NCI-H460 (cell line): ENCODE results near the gene ANKRD29. TPM values are rescaled to one million over a fixed set of nuclear protein-coding genes. Genes with fewer than 3 reads are reported as not detected.
"Not testable (repeated sequence)": the region's sequence is repeated elsewhere in the genome, so short reads cannot be mapped to it uniquely, and the experiment has no call there.

Source experiments
- DNase-seq: peaks from one replicate; pipeline ENCODE4 v3.0.0-alpha.2; 2016; ENCODE audit warnings: low read depth; ENCODE audit errors: extremely low read depth
- total RNA-seq: library from RNA; depleted of rRNA; stranded (reverse); fragments of >200 nt; shearing (Covaris generic); gene quantifications from 2 replicates; pipeline ENCODE4 v1.2.3, GENCODE V29; 2014

ANKRD29 gene
- total RNA-seq, 1 experiment from 2014 or later, result 7.4 TPM

DNA sequence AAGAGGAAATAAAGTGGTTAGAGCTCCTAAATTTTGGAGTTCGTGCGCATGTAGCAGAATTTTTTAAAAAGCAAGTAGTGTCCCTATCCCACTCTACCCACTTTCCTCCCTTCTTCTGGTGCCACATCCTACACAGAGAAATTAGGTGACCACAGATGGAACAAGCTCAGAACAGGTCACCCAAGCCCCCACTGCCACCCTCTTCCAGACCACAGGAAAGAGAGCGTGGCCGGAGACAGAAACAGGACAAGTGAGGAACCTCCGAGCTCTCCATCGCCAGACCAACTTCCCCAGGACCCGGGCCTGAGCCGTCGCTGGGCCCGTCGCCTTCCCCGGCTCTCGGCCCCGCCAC is 76.8 kb downstream of the ANKRD29 start:
- no peak for DNase-seq

DNA sequence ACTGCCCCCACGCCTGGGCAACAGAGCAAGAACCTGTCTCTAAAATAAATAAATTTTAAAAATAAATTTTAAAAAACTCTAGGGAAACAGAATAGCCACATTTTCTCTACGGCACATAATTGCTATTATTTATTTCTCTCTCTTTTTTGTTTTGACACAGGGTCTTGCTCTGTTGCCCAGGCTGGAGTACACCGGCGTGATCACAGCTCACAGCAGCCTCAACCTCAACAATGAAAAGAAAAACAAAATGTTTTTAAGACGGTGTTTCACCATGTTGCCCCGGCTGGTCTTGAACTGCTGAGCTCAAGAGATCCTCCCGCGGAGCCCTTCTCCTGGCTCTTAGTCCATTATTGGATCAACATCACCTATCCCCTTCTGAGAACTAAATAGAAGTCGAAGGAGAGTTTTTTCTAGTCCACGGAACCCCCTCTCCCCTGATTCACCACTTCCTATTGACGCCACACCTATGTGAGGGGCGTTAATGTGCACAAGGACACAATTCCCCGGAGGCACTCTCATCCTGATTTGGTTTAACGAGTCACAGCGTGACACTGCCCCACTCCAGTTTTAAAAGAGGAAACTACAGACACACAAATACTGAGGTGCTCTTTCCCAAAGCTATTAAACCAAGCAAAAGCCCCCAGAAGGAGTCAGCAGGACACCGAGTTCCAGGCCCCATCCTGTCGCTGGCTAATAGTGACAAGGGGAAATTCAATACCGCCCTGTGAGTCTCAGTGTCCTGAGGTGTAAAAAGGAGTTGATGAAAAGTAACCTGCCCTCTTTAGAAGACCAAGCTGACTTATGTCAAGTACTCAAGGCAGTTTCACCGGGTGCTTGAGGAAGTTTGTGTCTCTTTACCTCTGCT is 77.5 kb downstream of the ANKRD29 start:
- no peak for DNase-seq

DNA sequence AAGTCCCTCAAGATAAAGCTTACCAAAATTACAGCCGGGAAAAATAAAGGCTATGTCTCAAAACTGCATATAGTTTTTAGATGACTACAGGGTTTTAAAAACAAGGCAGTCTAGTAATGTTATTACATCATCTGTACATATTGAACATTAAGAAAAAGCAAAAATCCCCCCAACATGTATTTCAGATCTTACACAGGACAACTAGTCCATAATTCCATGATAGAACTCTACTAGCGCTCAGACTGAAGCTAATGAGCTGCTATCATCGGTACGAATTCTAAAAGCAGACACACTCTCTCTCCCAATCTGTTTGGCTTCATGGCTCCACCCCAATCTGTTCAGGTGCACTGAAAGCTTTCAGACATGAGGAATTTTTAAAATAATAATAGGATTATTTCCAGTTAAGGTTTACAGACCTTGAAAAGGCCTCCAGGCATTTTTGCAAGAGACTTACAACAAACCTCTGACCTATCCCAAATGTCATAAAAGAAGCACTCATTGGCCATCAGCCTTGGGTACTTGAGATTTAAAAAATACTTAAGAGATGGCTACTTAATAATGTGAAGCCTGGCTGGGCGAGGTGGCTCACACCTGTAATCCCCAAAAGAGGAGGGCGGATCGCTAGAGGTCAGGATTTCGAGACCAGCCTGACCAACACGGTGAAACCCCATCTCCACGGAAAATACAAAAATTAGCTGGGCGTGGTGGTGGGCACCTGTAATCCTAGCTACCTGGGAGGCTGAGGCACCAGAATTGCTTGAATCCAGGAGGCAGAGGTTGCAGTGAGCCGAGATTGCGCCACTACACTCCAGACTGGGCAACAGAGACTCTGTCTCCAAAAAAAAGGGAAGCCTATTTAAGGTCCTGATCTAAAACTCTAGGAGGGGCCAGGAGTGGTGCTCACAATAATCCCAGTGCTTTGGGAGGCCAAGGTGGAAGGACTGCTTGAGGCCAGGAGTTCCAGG is 78.4 kb downstream of the ANKRD29 start:
- no peak for DNase-seq

DNA sequence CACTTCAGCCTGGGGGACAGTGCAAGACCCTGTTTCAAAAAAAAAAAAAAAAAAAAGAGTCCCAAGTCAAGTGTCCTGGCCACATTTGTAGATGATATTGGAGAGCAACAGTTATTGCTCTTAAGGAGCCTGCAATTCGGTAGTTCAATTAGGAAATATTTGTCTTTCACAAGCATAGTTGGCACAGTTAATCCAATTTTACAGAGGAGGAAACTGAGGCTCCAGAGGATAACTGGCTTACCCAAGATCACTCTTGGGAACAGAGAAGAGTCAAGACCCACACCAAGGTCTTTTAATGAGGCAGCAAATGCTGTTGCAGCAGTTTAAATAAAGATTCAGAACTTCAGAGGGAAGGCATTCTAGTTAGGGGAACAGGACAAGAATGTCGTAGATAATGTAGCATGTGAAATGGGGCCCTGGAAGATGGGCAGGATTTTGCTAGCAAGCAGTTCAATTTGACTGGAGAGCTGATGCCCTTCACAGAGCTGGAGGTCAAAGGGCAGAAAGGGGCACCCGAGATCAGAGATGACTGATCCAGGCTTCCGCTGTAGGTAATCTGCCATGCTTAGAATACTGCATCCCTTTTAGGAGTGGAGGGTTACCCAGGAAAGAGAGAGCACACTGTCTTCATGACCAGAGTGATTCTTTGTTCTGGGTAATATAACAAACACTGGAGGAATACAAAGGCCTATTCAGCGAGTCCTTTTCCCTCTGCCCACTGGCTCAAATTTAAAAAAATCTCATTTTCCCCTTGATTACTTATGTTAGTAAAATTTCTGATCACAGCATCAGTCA is 79.4 kb downstream of the ANKRD29 start:
- DNase-seq, result no peak

DNA sequence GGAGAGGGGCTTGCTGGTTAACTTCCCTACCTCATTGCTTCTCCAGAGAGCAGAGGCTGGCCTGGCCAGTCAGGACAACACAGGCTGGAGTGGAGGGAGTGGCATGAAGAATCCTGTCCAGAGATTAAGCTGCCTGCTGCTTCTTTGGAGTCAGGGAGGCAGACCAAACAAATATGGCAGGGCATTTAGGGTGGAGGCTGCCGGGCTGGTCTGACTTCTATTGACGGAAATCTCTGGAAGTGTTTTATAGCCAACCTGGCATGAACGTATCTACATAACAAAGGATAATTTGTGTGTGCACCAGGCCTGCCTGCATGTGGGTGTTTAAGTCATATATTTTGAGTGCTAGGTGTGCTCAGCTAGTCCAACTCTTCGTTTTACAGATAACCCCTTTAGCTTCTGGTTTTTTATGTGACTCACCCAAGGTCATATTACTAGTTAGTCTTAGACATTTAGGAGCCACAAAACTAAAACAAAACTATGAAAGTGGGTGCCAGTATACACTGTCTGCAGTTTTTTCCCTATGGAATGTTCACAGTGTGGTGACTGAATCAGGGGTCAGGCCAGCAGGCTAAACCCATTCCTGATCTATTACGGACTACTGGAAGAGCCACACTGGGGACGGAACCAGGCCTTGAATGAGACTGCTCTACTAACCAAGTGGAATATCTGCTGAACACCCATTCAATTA is 81.9 kb downstream of the ANKRD29 start:
- DNase-seq, result no peak

DNA sequence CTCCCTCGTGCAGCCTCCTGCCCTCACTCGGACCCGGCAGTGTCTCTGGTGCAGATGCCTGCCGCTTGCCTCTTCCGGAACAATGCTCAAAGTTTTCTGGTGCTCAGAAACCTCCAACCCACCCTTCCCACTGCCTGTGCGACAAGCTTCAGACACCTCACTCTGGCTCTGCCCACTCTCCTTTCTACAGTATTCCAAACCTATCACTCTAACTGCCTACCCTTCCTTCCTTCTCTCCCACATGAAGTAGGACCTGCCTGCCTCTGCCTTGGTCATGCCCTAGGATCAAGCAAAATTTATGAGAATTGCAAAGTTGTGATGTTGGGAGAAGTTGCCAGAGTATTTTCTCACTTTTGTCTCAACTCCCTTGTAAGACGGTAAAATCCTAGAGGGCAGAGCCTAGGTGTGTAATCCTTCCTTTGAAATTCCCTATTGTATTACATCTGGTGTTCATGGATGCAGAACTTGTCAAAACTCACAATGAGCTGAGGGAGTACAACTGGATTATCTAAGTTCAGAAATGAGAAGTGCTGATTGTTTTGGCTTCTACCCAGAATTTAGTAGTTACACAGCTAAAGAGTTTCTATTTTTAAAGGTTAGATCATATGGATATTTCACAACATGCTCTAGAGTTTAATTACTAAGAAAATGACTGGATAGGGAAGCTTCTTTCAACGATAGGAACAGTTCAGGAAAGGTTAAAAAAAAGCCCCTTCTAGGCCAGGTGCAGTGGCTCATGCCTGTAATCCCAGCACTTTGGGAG is 83.6 kb downstream of the ANKRD29 start:
- no peak for DNase-seq

DNA sequence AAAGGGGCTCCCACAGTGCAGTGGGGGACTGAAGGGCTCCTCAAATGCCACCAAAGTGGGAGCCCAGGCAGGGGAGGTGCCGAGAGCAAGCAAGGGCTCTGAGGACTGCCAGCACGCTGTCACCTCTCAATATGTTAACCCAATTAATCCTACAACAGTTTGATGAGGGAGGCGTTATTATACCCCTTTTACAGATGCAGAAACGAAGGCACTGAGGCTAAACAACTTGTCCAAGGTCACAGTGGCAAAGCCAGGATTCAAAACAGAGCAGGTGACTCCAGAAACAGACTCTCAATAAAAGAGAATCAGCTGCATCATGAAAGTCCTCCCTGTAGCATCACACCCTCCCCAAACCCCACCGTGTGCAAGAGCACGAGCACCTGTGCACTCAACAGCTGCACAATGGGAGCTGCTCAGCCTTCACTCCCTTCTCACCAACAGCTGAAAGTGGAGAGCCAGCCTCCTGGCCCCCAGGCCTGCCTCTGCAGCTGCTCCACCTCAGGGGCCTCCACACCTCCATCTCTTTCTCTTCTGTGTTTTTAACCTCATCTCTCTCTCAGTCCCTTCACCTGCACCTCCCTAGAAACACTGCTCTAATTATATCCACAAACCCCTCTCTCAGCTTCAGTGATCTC is 84.5 kb downstream of the ANKRD29 start:
- no peak for DNase-seq

DNA sequence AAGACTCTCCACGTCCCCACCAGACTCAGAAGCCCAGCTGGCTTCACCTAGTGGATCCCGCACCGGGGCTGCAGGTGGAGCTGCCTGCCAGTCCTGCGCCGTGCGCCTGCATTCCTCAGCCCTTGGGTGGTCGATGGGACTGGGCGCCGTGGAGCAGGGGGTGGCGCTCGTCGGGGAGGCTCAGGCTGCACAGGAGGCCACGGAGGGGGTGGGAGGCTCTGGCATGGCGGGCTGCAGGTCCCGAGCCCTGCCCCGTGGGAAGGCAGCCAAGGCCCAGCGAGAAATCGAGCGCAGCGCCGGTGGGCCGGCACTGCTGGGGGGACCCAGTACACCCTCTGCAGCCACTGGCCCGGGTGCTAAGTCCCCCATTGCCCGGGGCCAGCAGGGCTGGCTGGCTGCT is 85.2 kb downstream of the ANKRD29 start:
- not testable (repeated sequence) for DNase-seq

DNA sequence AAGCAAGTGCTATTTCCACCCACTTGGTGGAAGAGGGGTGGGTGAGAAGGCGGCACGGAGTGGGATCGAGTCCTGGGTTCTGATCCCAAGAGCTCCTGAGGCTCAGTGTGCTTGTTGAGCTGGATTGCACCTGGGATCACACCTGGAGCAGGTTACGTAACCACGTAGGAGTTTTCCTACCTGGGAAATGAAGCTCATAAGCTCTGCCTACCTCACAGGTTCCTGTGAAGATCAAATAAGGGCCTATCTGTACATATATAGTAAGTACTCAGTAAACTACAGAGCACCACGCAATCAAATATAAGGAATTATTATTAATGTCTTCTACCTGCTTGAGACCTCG is 87.4 kb downstream of the ANKRD29 start:
- no peak for DNase-seq

DNA sequence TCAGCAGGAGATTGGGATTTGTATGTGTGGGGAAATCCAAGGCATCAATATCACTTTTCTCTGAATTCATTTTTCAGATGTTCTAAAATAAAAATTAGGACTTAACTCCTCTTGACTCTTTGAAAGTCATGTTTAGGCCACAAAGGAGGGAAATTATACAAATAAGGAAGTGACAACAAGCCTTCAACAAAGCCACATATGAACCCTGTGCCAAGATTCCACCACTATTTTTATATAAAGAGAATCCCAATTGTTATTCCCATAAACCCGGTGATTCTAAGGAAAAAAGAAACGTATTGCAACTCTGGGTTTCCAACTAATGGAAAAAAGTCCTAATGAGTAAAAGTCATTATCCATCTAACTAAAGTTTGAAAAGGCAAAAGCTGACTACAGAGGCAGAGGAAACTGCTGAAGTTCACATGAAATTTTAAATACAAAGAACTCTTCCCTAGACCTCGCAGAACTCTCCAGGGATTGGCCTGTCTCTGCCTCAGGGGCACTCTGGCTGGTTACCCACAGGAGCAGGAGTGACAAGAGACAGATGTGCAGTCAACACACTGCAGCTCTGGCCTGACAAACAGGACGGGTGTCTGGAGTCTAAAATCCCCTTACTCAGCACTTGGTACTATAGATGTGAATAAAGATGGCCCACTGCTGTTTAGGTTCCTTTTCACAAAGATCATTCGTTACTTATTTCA is 88.0 kb downstream of the ANKRD29 start:
- no peak for DNase-seq

DNA sequence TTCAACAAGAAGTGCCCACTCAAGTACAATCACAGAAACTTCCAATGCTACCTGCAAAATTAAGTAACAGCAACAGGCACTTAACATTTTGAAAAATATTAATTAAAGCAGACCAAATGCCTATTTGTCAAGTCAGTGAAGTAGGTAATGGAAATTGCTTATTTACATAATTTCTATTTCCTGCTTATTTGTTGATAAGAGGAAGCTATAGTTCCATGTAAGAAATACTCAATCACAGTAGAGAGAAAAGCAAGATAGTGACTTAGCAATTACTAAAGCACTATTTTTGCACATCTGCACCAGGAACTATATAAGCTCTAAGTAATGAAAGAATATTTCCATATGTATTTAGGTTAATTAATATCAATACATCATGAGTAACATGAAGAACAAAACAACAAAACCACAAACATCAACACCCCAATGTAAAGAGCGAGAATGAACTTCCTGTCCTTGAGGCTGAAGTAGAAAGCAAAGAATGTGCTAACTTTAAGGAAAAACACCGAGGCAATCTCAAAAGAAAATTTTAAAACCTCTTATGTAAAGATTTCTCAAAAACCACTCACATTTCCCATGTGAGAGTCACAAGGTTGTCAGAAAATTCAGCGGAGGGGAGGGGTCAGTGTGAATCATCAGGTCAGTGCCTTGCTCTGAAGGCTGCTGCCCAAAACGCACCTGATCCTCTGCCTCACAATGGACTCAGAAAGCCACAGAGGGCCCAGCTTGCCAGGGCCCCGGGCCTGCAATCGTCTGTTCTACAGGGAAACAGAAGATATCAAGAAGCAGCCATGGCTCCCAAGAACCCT is 88.9 kb downstream of the ANKRD29 start:
- no peak for DNase-seq

DNA sequence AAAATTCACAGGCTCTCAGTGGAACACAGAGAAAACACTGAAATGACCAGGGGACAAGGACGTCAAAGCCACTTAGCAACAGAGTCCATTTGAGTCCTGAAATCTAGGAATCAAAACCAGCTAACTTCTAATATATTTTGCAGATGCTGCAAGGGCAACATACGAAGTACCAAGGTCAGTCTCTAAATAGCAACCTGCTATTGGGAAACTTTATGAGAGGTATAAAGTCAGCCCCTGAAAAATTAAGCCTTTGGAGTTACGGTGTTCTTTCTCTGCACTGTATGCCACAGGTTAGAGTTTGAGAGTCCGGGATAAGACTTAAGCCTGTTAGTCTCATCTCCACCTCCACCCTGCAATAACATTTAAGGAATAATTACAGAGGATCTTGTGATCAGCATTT is 89.7 kb downstream of the ANKRD29 start:
- no peak for DNase-seq

DNA sequence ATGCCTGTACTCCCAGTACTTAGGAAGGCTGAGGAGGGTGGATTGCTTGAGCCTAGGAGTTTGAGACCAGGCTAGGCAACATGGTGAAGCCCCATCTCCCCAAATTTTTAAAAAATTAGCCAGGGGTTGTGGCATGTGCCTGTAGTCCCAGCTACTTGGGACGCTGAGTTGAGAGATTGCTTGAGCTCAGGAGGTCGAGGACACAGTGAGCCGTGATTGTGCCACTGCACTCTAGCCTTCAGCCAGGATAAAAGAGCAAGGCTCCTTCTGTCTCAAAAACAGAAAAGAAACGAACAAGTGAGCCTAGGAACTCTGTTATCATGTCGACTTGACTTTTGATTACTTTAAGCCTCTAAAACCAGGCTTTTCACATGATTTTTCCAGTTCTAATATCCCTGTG is 90.1 kb downstream of the ANKRD29 start:
- DNase-seq, result no peak

DNA sequence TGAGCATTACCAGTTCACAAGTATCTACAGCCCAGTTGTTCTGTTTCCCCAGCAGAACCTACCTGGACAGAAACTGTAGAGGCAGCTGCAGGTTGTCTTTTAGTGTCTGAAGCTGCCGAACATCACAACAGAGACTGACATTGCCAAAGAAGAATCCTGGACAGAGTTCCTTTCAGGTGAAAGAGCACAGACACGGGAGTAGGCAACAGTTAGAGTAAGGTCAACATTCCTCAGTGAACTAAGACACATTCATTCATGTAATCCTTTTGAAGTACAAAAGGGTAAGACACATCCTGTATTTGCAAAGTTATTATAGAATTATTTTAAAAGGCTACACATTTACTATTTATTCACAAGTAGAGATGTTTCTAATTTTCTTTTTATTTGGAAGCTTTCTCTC is 90.7 kb downstream of the ANKRD29 start:
- no peak for DNase-seq

DNA sequence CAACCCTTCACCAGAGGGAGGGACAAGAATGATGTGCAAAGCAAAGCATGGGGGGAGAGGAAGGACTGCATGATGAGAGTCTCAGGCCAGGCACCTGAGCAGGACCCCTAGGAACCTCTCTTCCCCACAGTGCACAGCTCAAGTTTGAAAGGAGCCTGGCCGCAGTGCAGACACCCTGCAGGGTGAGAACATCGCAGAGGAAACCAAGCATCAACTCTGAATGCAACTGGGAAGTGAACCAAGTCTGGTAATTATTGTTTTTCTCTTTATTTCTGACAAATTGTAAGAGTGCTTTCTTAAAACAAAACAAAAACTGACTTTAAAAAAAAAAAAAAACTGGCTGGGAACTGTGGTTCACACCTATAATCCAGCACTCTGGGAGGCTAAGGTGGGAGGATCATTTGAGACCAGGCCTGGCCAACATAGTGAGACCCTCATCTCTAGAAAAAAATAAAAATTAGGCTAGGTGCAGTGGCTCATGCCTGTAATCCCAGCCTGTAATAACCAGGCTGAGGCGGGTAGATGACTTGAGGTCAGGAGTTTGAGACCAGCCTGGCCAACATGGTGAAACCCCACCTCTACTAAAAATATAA is 91.7 kb downstream of the ANKRD29 start:
- DNase-seq, result no peak

DNA sequence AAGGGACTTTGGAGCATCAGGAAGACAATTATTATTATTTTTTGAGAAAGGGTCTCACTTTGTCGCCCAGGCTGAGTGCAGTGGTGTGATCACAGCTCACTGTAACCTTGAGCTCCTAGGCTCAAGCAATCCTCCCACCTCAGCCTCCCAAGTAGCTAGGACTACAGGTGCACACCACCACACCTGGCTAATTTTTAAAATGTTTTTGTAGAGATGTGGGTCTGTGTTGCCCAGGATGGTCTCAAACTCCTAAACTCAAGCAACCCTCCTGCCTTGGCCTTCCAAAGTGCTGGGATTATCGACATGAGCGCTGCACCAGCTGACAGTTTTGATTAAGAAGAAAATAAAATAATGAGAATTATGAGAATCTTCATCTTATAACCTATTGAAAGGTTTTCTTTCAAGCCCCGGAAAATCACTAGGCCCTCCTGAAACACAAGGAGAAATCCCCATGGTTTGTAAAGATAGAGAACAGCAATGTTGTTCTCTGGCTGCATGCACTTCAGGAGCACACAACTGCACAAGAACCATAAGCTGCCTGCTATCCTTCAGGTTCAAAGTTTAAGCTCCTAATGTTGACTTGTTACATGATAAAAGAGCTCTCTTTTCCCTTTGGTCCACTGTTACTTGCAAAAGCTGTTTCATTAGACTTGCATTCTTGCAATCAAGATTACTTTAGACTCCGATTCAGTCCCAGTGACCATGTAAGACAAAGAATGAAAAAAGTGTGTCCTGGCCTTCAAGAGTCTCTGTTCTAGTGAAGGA is 93.2 kb downstream of the ANKRD29 start:
- DNase-seq, result no peak
